Hepatocyte (in vitro differentiated cells): ENCODE results near the gene SETD1A.

Source experiments
- CTCF ChIP-seq: fragments of 200-600 bp; sonication (generic); IDR thresholded peaks from 2 replicates; pipeline ENCODE4 v1.5.1; 2016; ENCODE audit warnings: antibody characterized with exemption, mild to moderate bottlenecking; ENCODE audit not compliant: poor library complexity
- EZH2 ChIP-seq: fragments of 200-600 bp; sonication (generic); IDR thresholded peaks from 2 replicates; pipeline ENCODE4 v1.6.1; 2016; ENCODE audit warnings: antibody characterized with exemption, mild to moderate bottlenecking, borderline replicate concordance

GRCh38 chr16:31023252-31023602, 65.7 kb downstream of the SETD1A start:
- no peak for TF ChIP-seq CTCF
- TF ChIP-seq EZH2, result no peak
